T47D (cell line): ENCODE measurements around the gene METTL8.

Source experiments
- DNase-seq, 2 experiments: peaks; one replicate each; pipeline versions ENCODE4 v3.0.0 to v3.0.0-alpha.2; 2011 to 2012; ENCODE audit warnings: low read depth in 1 of 2, low spot score in 1 of 2
- JUND ChIP-seq: IDR thresholded peaks from 2 replicates; pipeline ENCODE4 v1.6.1; 2012; ENCODE audit warnings: low read depth
- in situ Hi-C: cut with HindIII; loops from 2 replicates; pipeline ENCODE4 v1.10.0; 2016; ENCODE audit warnings: low sequenced_read_pairs, low pct_unique_long_range_greater_than_20kb

Gene METTL8

GRCh38 chr2:171404719-171405118 is 29.1 kb downstream of the METTL8 start:
- TF ChIP-seq JUND = no peak
- in situ Hi-C loops = no loop called here
- no peak for DNase-seq

GRCh38 chr2:171404261-171404660 is 29.5 kb downstream of the METTL8 start:
- in situ Hi-C loops = no loop called here
- no peak for DNase-seq
- no peak for TF ChIP-seq JUND

GRCh38 chr2:171402906-171403580 is 30.7 kb downstream of the METTL8 start:
- DNase-seq = no peak
- in situ Hi-C loops = no loop called here
- no peak for TF ChIP-seq JUND

- in situ Hi-C loops = no loop called here
- DNase-seq = no peak
- TF ChIP-seq JUND = no peak
Observed at GRCh38 chr2:171401947-171402346, 31.8 kb downstream of the METTL8 start.

GRCh38 chr2:171400395-171400794 is 33.4 kb downstream of the METTL8 start:
- in situ Hi-C loops = no loop called here
- TF ChIP-seq JUND = no peak
- DNase-seq = no peak

- in situ Hi-C loops = no loop called here
- no peak for TF ChIP-seq JUND
- no peak for DNase-seq
Observed at GRCh38 chr2:171399292-171399691, 34.5 kb downstream of the METTL8 start.

- in situ Hi-C loops = no loop called here
- no peak for TF ChIP-seq JUND
- DNase-seq = no peak
Observed at GRCh38 chr2:171394164-171394740, 39.5 kb downstream of the METTL8 start.

- no peak for TF ChIP-seq JUND
- DNase-seq = no peak
- in situ Hi-C loops = no loop called here
Observed at GRCh38 chr2:171393487-171393886, 40.3 kb downstream of the METTL8 start.

GRCh38 chr2:171391532-171391931 is 42.3 kb downstream of the METTL8 start:
- DNase-seq = no peak
- TF ChIP-seq JUND = no peak
- in situ Hi-C loops = no loop called here

- TF ChIP-seq JUND = no peak
- no peak for DNase-seq
- in situ Hi-C loops = no loop called here
Observed at GRCh38 chr2:171390941-171391516, 42.8 kb downstream of the METTL8 start.

- no peak for DNase-seq
- no peak for TF ChIP-seq JUND
- in situ Hi-C loops = no loop called here
Observed at GRCh38 chr2:171389780-171390179, 44.0 kb downstream of the METTL8 start.

GRCh38 chr2:171389325-171389724 is 44.5 kb downstream of the METTL8 start:
- TF ChIP-seq JUND = no peak
- in situ Hi-C loops = no loop called here
- DNase-seq = no peak

- no peak for TF ChIP-seq JUND
- in situ Hi-C loops = no loop called here
- DNase-seq = no peak
Observed at GRCh38 chr2:171387052-171387451, 46.7 kb downstream of the METTL8 start.
